Choroid plexus epithelial cell (primary cell): Measurements from ENCODE around the gene TAS2R60.
"Not testable (repeated sequence)": the region's sequence is repeated elsewhere in the genome, so short reads cannot be mapped to it uniquely, and the experiment has no call there.

ENCODE experiments used
- DNase-seq: peaks from one replicate; pipeline ENCODE4 v3.0.0-alpha.2; 2010; ENCODE audit warnings: low read depth
- H3K4me3 ChIP-seq: 2 replicates; pipeline ENCODE4 v1.5.1; 2011; ENCODE audit warnings: low read depth, mild to moderate bottlenecking, control low read depth, low read length, moderate library complexity
- CTCF ChIP-seq: conservative IDR thresholded peaks from 2 replicates; pipeline ENCODE4 v1.5.1; 2011; ENCODE audit warnings: low read depth, mild to moderate bottlenecking, control low read depth, inconsistent platforms, low read length, moderate library complexity

Gene TAS2R60

GRCh38 chr7:143413123-143413522 is 30.1 kb upstream of the TAS2R60 start:
- TF ChIP-seq CTCF: no peak
- DNase-seq: no peak
- no peak overlapping the region for H3K4me3 ChIP-seq

- DNase-seq, H3K4me3 ChIP-seq: not testable (repeated sequence)
Measured at GRCh38 chr7:143415209-143415608, 28.0 kb upstream of the TAS2R60 start.

GRCh38 chr7:143415742-143416397 is 27.4 kb upstream of the TAS2R60 start:
- no peak for DNase-seq
- H3K4me3 ChIP-seq: no peak overlapping the region
- TF ChIP-seq CTCF: no peak

GRCh38 chr7:143416565-143417149 is 26.6 kb upstream of the TAS2R60 start:
- no peak overlapping the region for H3K4me3 ChIP-seq

GRCh38 chr7:143417734-143418383 is 25.4 kb upstream of the TAS2R60 start:
- no peak overlapping the region for H3K4me3 ChIP-seq
- no peak for DNase-seq
- no peak for TF ChIP-seq CTCF

More at GRCh38 chr7:143416565-143417149, 26.6 kb upstream of the TAS2R60 start:
- TF ChIP-seq CTCF: peak; percentile 75
- peak; percentile 69 for DNase-seq

- no peak for DNase-seq
- no peak for TF ChIP-seq CTCF
- H3K4me3 ChIP-seq: no peak overlapping the region
Measured at GRCh38 chr7:143418681-143419458, 24.4 kb upstream of the TAS2R60 start.

GRCh38 chr7:143419880-143420279 is 23.4 kb upstream of the TAS2R60 start:
- peak; percentile 20 for DNase-seq
- no peak overlapping the region for H3K4me3 ChIP-seq
- TF ChIP-seq CTCF: no peak

- H3K4me3 ChIP-seq, DNase-seq: not testable (repeated sequence)
Measured at GRCh38 chr7:143420624-143421023, 22.6 kb upstream of the TAS2R60 start.
